GM19239 (cell line): Measurements from ENCODE around the gene ADSS1.

Source experiments
- DNase-seq: peaks from one replicate; pipeline ENCODE4 v3.0.0; 2011; ENCODE audit warnings: low spot score; ENCODE audit not compliant: insufficient read length
- FAIRE-seq: peaks from 2 replicates; lab custom pipeline; 2011; peaks lifted over from hg19 to GRCh38; lab: Jason Lieb, UNC

Gene ADSS1

DNA sequence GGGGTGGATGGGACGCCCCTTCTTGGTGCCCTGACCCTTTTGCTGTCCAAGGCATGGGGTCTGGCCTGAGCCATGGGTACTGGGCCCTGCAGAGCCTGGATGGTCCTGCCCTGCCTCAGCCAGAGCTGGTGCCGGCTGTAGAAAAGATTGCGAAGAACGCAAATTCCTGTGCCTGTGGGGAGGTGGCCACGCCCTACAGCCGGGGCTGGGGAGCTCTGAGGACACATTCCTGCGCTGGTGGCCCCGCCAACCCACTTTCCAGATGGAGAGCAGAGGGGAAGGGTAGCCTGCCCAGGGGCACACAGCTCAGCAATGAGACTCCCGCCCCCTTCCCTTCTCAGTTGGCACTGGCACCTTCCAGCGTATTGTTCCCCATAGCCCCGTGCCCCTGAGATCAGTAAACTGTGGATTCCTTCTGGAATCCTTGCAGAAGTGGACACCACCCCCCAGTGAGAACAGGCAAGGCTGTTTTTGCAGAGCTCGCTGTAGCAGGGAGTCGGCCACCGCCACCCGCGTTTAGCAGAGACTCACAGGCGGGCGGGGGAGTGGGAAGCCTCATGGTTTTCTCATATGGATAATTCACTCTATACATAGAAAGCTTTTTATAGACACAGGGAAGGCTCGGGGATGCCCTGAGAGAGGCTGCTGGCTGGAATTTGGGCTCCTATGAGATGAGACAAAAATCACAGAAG, 26.0 kb upstream of the ADSS1 start:
- FAIRE-seq = no peak
- no peak for DNase-seq

DNA sequence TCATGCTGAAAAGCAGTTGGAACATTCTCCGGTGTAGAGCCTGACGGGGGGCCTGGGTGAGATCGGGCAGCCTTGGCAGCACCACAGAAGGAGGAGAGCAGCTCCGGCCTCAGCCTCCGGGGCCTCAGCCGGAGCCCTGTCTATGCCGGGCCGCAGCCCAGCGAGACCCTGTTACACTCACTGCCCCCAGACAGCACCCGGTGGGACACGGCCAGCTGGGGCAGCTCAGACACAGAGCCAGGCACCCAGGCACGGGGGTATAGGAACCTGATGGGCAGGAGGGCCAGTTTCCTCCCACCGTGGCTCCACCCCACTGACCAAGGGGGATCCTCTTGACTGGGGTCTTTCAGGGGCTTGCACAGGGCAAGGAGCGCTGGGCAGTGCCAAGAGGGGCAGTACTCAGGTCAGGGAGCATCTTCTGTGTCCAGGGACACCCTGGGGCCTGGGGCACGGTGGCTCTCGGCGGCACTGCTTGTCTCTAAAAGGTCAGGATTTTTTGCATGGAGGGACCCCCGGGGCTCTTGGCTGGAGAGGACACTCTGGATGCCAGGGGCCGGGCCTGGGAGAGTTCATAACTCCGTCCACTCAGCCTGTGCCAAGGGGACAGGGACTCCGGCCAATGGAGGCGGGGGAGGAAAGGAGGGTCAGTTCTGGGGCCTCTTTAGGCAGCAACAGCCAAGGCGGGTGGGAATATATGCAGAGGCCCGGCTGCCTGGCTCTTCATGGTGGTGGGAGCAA, 25.2 kb upstream of the ADSS1 start:
- FAIRE-seq = no peak
- DNase-seq = no peak

DNA sequence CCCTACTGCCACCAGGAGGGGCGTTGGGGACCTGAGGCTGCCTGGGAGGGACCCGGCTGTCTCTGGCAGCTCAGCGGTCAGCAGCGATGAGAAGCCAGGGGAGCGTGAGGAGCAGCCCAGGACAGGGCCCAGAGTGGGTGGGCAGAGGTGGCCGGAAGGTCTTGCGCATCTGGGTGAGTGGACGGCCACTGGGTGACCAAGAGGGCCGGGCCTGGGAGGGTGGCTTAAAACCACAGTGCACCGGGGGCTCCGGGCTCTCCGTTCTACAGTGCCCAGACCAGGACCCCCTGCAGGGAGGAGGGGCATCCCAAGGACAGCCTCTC, 24.6 kb upstream of the ADSS1 start:
- FAIRE-seq (no peak), DNase-seq (no peak)

GRCh38 chr14:104700225-104700651, 23.8 kb upstream of the ADSS1 start:
- no peak for FAIRE-seq
- no peak for DNase-seq

DNA sequence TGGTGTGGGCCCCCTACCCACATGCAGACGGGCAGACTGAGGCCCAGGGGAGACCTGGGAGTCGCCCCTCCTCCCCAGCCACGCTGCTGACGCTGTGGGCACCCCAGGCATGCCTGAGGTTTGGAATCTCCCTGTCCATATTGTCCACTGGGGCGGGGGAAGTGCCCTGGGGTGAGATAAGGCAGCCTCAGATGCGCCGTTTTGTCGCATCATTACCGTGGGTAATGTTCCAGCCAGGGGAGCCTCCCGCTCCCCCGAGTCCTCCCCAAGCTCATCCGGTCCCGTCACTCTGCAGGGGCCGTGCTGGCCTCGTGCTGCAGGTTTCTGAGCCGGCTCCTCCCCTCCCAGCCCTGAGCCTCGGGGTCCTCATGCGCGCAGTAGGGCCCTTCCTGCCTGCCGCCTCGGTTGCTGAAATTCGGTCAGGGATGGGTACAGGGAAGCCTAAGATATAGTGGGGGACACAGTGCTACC, 23.2 kb upstream of the ADSS1 start:
- DNase-seq (no peak), FAIRE-seq (no peak)

- FAIRE-seq = no peak
- DNase-seq = no peak
These were observed 22.5 kb upstream of the ADSS1 start for GRCh38 chr14:104701383-104702076.

- FAIRE-seq (no peak), DNase-seq (no peak)
These were observed 21.9 kb upstream of the ADSS1 start for GRCh38 chr14:104702106-104702505.

DNA sequence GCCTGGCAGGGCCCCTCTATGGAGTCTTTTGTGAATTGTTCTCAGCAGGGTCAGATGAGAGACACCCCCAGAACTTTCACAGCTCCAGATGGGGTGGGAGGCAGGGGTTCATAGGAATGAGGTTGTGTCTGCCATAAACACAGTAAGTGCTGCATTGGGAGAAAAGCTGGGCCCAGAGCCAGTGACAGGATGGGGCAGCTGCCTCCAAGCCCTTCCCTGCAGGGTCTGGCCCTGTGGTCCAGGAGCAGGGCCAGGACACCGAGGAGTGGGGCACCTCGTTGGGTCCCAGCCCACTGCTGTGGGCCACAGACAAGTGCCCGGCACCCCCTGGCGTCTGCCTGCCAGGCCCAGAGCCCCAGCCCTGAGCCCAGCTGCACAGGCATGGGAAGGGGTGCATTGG, 21.4 kb upstream of the ADSS1 start:
- no peak for FAIRE-seq

DNA sequence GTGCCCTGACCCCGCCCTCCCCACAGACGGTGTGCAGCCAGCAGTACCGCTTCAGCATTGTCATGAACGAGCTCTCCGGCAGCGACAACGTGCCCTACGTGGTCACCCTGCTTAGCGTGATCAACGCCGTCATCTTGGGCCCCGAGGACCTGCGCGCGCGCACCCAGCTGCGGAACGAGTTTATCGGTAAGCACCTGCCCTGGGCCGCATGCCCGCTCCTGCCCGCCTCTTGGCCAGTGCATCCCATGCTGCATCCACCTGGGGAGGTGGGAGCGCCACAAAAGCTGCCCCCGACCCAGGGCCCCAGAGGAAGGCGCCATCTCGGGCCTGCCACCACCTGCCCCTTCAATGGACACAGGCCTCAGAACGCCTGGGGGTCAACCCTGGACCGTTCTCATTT, 20.8 kb upstream of the ADSS1 start:
- DNase-seq (no peak), FAIRE-seq (no peak)

More for the DNA sequence above, 21.4 kb upstream of the ADSS1 start:
- DNase-seq = no peak

GRCh38 chr14:104704252-104704651, 19.8 kb upstream of the ADSS1 start:
- FAIRE-seq = no peak

DNA sequence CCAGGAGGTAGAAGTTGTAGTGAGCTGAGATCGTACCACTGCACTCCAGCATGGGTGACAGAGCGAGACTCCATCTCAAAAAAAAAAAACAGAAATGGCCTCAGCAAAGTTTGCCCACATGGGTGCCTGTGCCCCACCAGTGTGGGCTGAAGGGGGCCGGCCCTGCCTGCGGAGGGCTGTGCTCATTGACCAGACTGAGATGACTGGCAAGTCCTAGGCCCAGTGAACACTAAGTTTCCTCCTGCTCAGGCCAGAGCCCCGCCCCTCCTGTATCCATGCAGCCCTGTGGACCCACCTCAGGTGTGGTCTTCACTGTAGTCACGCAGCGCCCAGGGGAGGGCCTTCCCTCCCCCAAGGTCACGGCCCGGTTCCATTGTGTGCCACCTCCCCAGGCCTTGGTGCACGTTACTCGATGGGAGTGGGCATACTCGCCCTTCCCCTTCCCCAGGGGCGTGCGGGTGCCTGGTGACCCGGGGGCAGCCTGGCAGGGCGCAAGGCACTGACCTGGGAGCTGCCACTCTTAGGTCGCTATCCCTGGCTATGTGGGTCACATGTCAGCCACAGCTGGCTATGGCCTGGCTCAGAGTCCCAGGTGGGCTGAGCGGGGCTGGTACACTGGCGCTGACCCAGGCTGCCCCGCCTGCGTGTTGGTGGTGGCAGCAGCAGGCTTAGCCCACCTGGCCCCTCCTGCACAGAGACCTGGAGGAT, 18.5 kb upstream of the ADSS1 start:
- FAIRE-seq = no peak
- DNase-seq = no peak

More at GRCh38 chr14:104704252-104704651, 19.8 kb upstream of the ADSS1 start:
- no peak for DNase-seq

DNA sequence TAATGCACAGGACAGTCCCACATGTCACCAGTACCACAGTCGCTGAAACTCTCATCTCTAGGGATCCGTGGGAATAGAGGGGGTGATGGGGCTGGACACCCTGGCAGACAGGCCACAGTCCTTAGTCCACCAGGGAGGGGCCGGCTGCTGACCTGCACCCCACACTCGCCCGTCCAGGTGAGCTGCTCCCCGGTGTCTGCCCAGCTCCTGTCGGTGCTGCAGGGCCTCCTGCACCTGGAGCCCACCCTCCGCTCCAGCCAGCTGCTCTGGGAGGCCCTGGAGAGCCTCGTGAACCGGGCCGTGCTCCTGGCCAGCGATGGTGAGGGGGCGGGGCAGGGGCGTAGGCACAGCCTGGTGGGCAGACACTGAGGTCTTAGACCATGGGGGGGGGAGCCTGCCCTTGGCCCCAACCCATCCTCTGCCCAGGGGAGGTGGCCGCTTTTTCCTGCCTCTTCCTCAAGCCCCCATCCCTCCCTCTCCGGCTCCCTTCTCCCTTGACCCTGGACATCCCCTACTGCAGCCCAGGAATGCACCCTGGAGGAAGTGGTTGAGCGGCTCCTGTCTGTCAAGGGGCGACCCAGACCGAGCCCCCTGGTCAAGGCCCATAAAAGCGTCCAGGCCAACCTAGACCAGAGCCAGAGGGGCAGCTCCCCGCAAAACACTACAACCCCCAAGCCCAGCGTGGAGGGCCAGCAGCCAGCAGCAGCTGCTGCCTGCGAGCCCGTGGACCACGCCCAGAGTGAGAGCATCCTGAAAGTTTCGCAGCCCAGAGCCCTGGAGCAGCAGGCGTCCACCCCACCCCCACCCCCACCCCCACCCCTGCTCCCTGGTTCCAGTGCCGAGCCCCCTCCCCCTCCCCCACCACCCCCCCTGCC, 17.1 kb upstream of the ADSS1 start:
- no peak for FAIRE-seq

GRCh38 chr14:104707608-104708595, 16.1 kb upstream of the ADSS1 start:
- DNase-seq (no peak), FAIRE-seq (no peak)

More for the DNA sequence above, 17.1 kb upstream of the ADSS1 start:
- no peak for DNase-seq

GRCh38 chr14:104708606-104709268, 15.3 kb upstream of the ADSS1 start:
- peak; percentile 95 for FAIRE-seq
- DNase-seq = peak; percentile 99

DNA sequence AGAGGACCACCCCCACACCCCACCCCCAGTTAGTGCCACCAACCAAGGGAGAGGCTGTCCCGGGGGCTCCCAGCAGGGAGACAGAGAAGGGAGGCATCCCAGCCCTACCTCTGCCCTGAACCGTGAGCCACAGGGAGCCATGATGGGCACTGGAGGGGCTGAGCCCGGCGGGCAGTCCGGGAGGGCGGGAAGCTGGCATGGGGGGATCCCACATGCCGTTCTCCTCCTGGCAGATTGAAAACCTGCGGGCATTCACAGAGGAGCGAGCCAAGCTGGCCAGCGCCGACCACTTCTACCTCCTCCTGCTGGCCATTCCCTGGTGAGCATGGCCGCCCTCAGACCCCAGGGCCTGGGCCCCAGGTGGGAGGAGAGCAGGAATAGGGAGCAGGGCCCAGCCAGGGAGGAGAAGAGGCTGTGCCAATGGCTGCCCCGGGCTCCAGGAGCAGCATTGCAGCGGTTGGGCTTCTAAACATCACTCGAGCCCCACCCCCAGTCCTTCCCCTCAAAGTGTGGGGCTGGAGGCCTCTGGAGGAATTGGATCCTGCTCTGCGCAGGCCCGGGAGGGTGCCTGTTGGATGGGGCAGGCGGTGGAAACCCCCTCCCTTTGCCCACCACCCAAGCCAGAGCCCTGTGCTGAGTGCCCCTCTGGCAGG, 14.5 kb upstream of the ADSS1 start:
- FAIRE-seq (no peak), DNase-seq (no peak)

DNA sequence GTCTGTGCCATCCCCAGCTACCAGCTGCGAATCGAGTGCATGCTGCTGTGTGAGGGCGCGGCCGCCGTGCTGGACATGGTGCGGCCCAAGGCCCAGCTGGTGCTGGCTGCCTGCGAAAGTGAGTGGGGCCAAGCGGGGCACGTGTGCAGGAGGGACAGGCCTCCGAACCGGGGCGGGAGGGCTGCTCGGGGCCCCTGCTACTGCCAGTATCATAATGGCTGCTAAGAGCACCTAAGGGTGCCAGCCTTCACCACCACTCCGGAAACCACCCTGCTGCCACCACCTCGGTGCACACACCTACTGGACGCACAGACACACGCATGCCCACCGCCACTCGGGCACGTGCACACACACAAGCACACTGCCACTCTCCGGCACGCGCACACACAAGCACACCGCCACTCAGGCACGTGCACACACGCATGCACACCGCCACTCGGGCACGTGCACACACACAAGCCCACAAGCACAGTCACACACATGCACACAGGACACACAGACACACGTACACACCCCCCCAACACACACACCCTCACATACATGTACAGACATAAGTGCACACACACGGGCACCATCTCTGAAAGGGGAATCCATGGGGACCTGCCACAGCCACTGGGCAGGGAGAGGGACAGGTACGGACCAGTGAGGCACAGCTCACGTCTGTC, 13.8 kb upstream of the ADSS1 start:
- no peak for FAIRE-seq

More for the DNA sequence above, 13.8 kb upstream of the ADSS1 start:
- no peak for DNase-seq
